MM.1S (cell line): ENCODE results near the gene DDOST.

Experiments
- CTCF ChIP-seq: fragments of 300-600 bp; sonication (generic); IDR thresholded peaks from 2 replicates; pipeline ENCODE4 v1.5.1; 2016; ENCODE audit warnings: antibody characterized with exemption, low read length, mixed read lengths
- EZH2 ChIP-seq: fragments of 300-600 bp; sonication (generic); optimal IDR thresholded peaks from 2 replicates; pipeline ENCODE3; 2017; ENCODE audit warnings: low read depth, mild to moderate bottlenecking, antibody characterized with exemption, low read length, mixed read lengths

- TF ChIP-seq CTCF, result no peak
- TF ChIP-seq EZH2, result no peak
These were observed 25.9 kb upstream of the DDOST start for GRCh38 chr1:20686883-20687725.
